Measurements from ENCODE around the gene NAXE. TPM values are rescaled to one million over a fixed set of nuclear protein-coding genes. Genes with fewer than 3 reads are reported as not detected.

Gene NAXE
- total RNA-seq, 1 donor from 2014 or later: 48.5 TPM

GRCh38 chr1:156592158-156592909 lies 758 bp downstream of the NAXE start:
- Histone ChIP-seq H3K9me3 (ENCODE audit: insufficient read depth, low read depth, low read length) (no peaks in the 10 kb centered on the region), H4K20me1 (ENCODE audit: insufficient read depth, low read length) (peaks cover 19% of the 10 kb centered on the region), H3K27me3 (ENCODE audit: insufficient read depth, low read length) (no peaks in the 10 kb centered on the region), H3K4me2 (ENCODE audit: low read length) (peak overlapping the region; percentile 91), H3K36me3 (ENCODE audit: insufficient read depth, low read length) (peaks cover 23% of the 10 kb centered on the region), H3K79me2 (ENCODE audit: insufficient read depth, low read length) (peaks cover 10% of the 10 kb centered on the region), H3K4me1 (ENCODE audit: insufficient read depth, low read length) (peaks cover 12% of the 10 kb centered on the region), H3K4me3 (ENCODE audit: insufficient read depth, low read depth, low read length) (peak overlapping the region; percentile 61), H3K9ac (ENCODE audit: low read length) (peak overlapping the region; percentile 91), H2AFZ (ENCODE audit: low read depth, low read length) (peak overlapping the region; percentile 87), H3K27ac (ENCODE audit: low read depth, low read length) (peak overlapping the region; percentile 48)
- Mint-ChIP-seq H3K9me3 (ENCODE audit: unreplicated experiment) (peaks cover 2% of the 10 kb centered on the region), H3K27ac (ENCODE audit: unreplicated experiment) (no peak overlapping the region), H3K4me1 (ENCODE audit: low read depth, unreplicated experiment) (peaks cover 3% of the 10 kb centered on the region), H3K4me3 (ENCODE audit: unreplicated experiment) (peak overlapping the region; percentile 84), H3K27me3 (ENCODE audit: low read depth, unreplicated experiment) (no peaks in the 10 kb centered on the region), H3K36me3 (ENCODE audit: low read depth, unreplicated experiment) (peaks cover 13% of the 10 kb centered on the region)
- TF ChIP-seq, protein P1, sequence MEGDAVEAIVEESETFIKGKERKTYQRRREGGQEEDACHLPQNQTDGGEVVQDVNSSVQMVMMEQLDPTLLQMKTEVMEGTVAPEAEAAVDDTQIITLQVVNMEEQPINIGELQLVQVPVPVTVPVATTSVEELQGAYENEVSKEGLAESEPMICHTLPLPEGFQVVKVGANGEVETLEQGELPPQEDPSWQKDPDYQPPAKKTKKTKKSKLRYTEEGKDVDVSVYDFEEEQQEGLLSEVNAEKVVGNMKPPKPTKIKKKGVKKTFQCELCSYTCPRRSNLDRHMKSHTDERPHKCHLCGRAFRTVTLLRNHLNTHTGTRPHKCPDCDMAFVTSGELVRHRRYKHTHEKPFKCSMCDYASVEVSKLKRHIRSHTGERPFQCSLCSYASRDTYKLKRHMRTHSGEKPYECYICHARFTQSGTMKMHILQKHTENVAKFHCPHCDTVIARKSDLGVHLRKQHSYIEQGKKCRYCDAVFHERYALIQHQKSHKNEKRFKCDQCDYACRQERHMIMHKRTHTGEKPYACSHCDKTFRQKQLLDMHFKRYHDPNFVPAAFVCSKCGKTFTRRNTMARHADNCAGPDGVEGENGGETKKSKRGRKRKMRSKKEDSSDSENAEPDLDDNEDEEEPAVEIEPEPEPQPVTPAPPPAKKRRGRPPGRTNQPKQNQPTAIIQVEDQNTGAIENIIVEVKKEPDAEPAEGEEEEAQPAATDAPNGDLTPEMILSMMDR (IDR thresholded peaks at IDR 0.05; ENCODE audit: insufficient read depth, low read depth, low read length): no peak
- TF ChIP-seq EZH2 (IDR thresholded peaks at IDR 0.05; ENCODE audit: insufficient read depth, low read length): no peak
- no peak for FAIRE-seq
- no peak for DNase-seq (ENCODE audit: low read depth)

GRCh38 chr1:156592910-156593660 lies 1.5 kb downstream of the NAXE start:
- Histone ChIP-seq H3K79me2 (ENCODE audit: insufficient read depth, low read length) (peaks cover 14% of the 10 kb centered on the region), H3K9me3 (ENCODE audit: insufficient read depth, low read depth, low read length) (no peaks in the 10 kb centered on the region), H3K4me3 (ENCODE audit: insufficient read depth, low read depth, low read length) (no peak overlapping the region), H3K4me1 (ENCODE audit: insufficient read depth, low read length) (peaks cover 12% of the 10 kb centered on the region), H3K9ac (ENCODE audit: low read length) (no peak overlapping the region), H3K27me3 (ENCODE audit: insufficient read depth, low read length) (no peaks in the 10 kb centered on the region), H3K27ac (ENCODE audit: low read depth, low read length) (no peak overlapping the region), H3K4me2 (ENCODE audit: low read length) (peak overlapping the region; percentile 91), H4K20me1 (ENCODE audit: insufficient read depth, low read length) (peaks cover 22% of the 10 kb centered on the region), H3K36me3 (ENCODE audit: insufficient read depth, low read length) (peaks cover 30% of the 10 kb centered on the region), H2AFZ (ENCODE audit: low read depth, low read length) (no peak overlapping the region)
- peaks cover 2% of the 10 kb centered on the region for H3K9me3 Mint-ChIP-seq (ENCODE audit: unreplicated experiment)
- H3K4me1 Mint-ChIP-seq (ENCODE audit: low read depth, unreplicated experiment): peaks cover 3% of the 10 kb centered on the region
- peaks cover 17% of the 10 kb centered on the region for H3K36me3 Mint-ChIP-seq (ENCODE audit: low read depth, unreplicated experiment)
- FAIRE-seq: no peak
- no peak overlapping the region for H3K27ac Mint-ChIP-seq (ENCODE audit: unreplicated experiment)
- DNase-seq (ENCODE audit: low read depth): no peak
- no peaks in the 10 kb centered on the region for H3K27me3 Mint-ChIP-seq (ENCODE audit: low read depth, unreplicated experiment)
- TF ChIP-seq, protein P1 (IDR thresholded peaks at IDR 0.05; ENCODE audit: insufficient read depth, low read depth, low read length): no peak
- no peak for TF ChIP-seq EZH2 (IDR thresholded peaks at IDR 0.05; ENCODE audit: insufficient read depth, low read length)
- H3K4me3 Mint-ChIP-seq (ENCODE audit: unreplicated experiment): peak overlapping the region; percentile 84
